Lung microvascular endothelial cell (primary cell): Measurements from ENCODE around the gene GSTA4. TPM values are rescaled to one million over a fixed set of nuclear protein-coding genes. Genes with fewer than 3 reads are reported as not detected.
"Not testable (repeated sequence)": the region's sequence is repeated elsewhere in the genome, so short reads cannot be mapped to it uniquely, and the experiment has no call there.

Experiments
- DNase-seq, 2 donors: peaks; one replicate each; pipeline versions ENCODE4 v3.0.0 to v3.0.0-alpha.2; 2010; ENCODE audit warnings: low read depth in 2 of 2
- total RNA-seq: library from RNA; depleted of rRNA; stranded (reverse); fragments of >200 nt; gene quantifications from 2 replicates; pipeline ENCODE4 v1.2.1, GENCODE V29; 2014

GSTA4 gene
- total RNA-seq, 1 donor from 2014 or later = 9.7 TPM

GRCh38 chr6:52976149-52976548 lies 18.9 kb downstream of the GSTA4 start:
- no peak for DNase-seq

- DNase-seq = no peak
These were observed 19.5 kb downstream of the GSTA4 start for GRCh38 chr6:52975580-52975979.

- no peak for DNase-seq
These were observed 22.1 kb downstream of the GSTA4 start for GRCh38 chr6:52972989-52973388.

GRCh38 chr6:52969359-52969758 lies 25.7 kb downstream of the GSTA4 start:
- DNase-seq = no peak

- DNase-seq = no peak
These were observed 29.0 kb downstream of the GSTA4 start for GRCh38 chr6:52966101-52966500.

GRCh38 chr6:52965380-52965779 lies 29.7 kb downstream of the GSTA4 start:
- no peak for DNase-seq

- no peak for DNase-seq
These were observed 30.8 kb downstream of the GSTA4 start for GRCh38 chr6:52964318-52964717.

GRCh38 chr6:52962701-52963100 lies 32.4 kb downstream of the GSTA4 start:
- DNase-seq = no peak

- DNase-seq = not testable (repeated sequence)
These were observed 34.1 kb downstream of the GSTA4 start for GRCh38 chr6:52961022-52961421.

GRCh38 chr6:52960211-52960610 lies 34.9 kb downstream of the GSTA4 start:
- DNase-seq = not testable (repeated sequence)

- DNase-seq = no peak
These were observed 36.4 kb downstream of the GSTA4 start for GRCh38 chr6:52958546-52959255.

- DNase-seq = no peak
These were observed 39.2 kb downstream of the GSTA4 start for GRCh38 chr6:52955871-52956270.

GRCh38 chr6:52953911-52954839 lies 40.9 kb downstream of the GSTA4 start:
- DNase-seq = no peak

- no peak for DNase-seq
These were observed 48.8 kb downstream of the GSTA4 start for GRCh38 chr6:52946306-52946705.

- DNase-seq = not testable (repeated sequence)
These were observed 52.3 kb downstream of the GSTA4 start for GRCh38 chr6:52942821-52943220.

GRCh38 chr6:52942221-52942620 lies 52.9 kb downstream of the GSTA4 start:
- DNase-seq = no peak

GRCh38 chr6:52937908-52938307 lies 57.2 kb downstream of the GSTA4 start:
- no peak for DNase-seq

GRCh38 chr6:52933778-52934177 lies 61.3 kb downstream of the GSTA4 start:
- no peak for DNase-seq

- no peak for DNase-seq
These were observed 63.7 kb downstream of the GSTA4 start for GRCh38 chr6:52931351-52931750.

- peak; percentile 13 to 79 for DNase-seq
These were observed 65.5 kb downstream of the GSTA4 start for GRCh38 chr6:52929321-52930164.
